H1 (cell line): ENCODE data around the gene TFCP2. TPM values are rescaled to one million over a fixed set of nuclear protein-coding genes. Genes with fewer than 3 reads are reported as not detected.

ENCODE experiments used
- CTCF ChIA-PET: fragments of 300-600 bp; sonication (Branson Sonifier 250); formaldehyde crosslinking; loops from one replicate; lab custom pipeline; 2021; ENCODE audit not compliant: partially characterized antibody; lab: Charles Lee
- POLR2A ChIA-PET: fragments of 300-600 bp; sonication (Branson Sonifier 250); formaldehyde crosslinking; loops from one replicate; lab custom pipeline; 2021; ENCODE audit warnings: inconsistent platforms; ENCODE audit not compliant: partially characterized antibody; lab: Charles Lee
- DNase-seq, 2 experiments: peaks; one replicate each; pipeline versions ENCODE4 v3.0.0 to v3.0.0-alpha.2; 2010 to 2022; ENCODE audit warnings: low spot score in 2 of 2, low read depth in 1 of 2, mixed read lengths in 1 of 2
- FAIRE-seq: peaks from 2 replicates; lab custom pipeline; 2011; peaks lifted over from hg19 to GRCh38; lab: Jason Lieb, UNC
- H2AFZ ChIP-seq: 2 replicates; pipeline ENCODE4 v1.8.1; 2012; ENCODE audit warnings: low read length, inconsistent platforms
- H2AK5ac ChIP-seq: 2 replicates; pipeline ENCODE4 v1.6.1; 2013; ENCODE audit warnings: low read depth, low read length
- H2BK120ac ChIP-seq: replicated peaks from 2 replicates; pipeline ENCODE3; 2013; ENCODE audit warnings: low read depth, low read length, inconsistent platforms
- H2BK12ac ChIP-seq: 2 replicates; pipeline ENCODE4 v1.6.1; 2013; ENCODE audit warnings: low read depth, low read length
- H2BK15ac ChIP-seq: 2 replicates; pipeline ENCODE4 v1.6.1; 2013; ENCODE audit warnings: low read length
- H2BK20ac ChIP-seq: 2 replicates; pipeline ENCODE4 v1.6.1; 2013; ENCODE audit warnings: low read length
- H2BK5ac ChIP-seq: 2 replicates; pipeline ENCODE4 v1.6.1; 2013; ENCODE audit warnings: low read depth, low read length
- H3K14ac ChIP-seq: 2 replicates; pipeline ENCODE4 v1.6.1; 2013; ENCODE audit warnings: inconsistent platforms; ENCODE audit not compliant: insufficient read length
- H3K18ac ChIP-seq: 2 replicates; pipeline ENCODE4 v1.6.1; 2013; ENCODE audit warnings: low read length; ENCODE audit errors: extremely low read depth
- H3K23ac ChIP-seq: 2 replicates; pipeline ENCODE4 v1.6.1; 2013; ENCODE audit warnings: inconsistent platforms; ENCODE audit not compliant: insufficient read length
- H3K23me2 ChIP-seq: 2 replicates; pipeline ENCODE4 v1.6.1; 2013; ENCODE audit warnings: low read depth, low read length
- H3K27ac ChIP-seq: 2 replicates; pipeline ENCODE4 v1.6.1; 2011; ENCODE audit warnings: low read depth, low read length, inconsistent platforms
- H3K27me3 ChIP-seq, 4 experiments: replicated peaks in 1 of 4; 1 replicate in 1 of 4; 2 replicates in 3 of 4; pipeline versions ENCODE4 v1.6.1 to v1.8.1; 2011 to 2013; ENCODE audit warnings: low read length in 3 of 4, mild to moderate bottlenecking in 3 of 4, inconsistent platforms in 2 of 4, mixed read lengths in 2 of 4, moderate library complexity in 1 of 4; ENCODE audit not compliant: control insufficient read depth in 3 of 4, insufficient read depth in 3 of 4; ENCODE audit errors: extremely low read depth in 1 of 4
- H3K36me3 ChIP-seq, 4 experiments: 2 replicates each; pipeline versions ENCODE4 v1.6.1 to v1.8.1; 2011 to 2013; ENCODE audit warnings: mild to moderate bottlenecking in 4 of 4, low read length in 3 of 4, moderate library complexity in 2 of 4, control low read depth in 1 of 4, inconsistent platforms in 1 of 4; ENCODE audit not compliant: insufficient read depth in 4 of 4, control insufficient read depth in 2 of 4
- H3K4ac ChIP-seq: replicated peaks from 2 replicates; pipeline ENCODE3; 2013; ENCODE audit warnings: low read length, low read depth, mixed read lengths, inconsistent platforms; ENCODE audit not compliant: insufficient read length
- H3K4me1 ChIP-seq, 4 experiments: replicated peaks in 1 of 4; 1 replicate in 1 of 4; 2 replicates in 3 of 4; pipeline versions ENCODE4 v1.6.1 to v1.8.1; 2011 to 2013; ENCODE audit warnings: low read length in 3 of 4, inconsistent platforms in 2 of 4, mixed read lengths in 1 of 4; ENCODE audit not compliant: insufficient read depth in 4 of 4, control insufficient read depth in 3 of 4
- H3K4me2 ChIP-seq, 2 experiments: 2 replicates each; pipeline versions ENCODE4 v1.6.1 to v1.8.1; 2011 to 2013; ENCODE audit warnings: low read depth in 2 of 2, low read length in 2 of 2, control low read depth in 1 of 2, inconsistent platforms in 1 of 2, mild to moderate bottlenecking in 1 of 2; ENCODE audit not compliant: insufficient read depth in 1 of 2
- H3K4me3 ChIP-seq, 4 experiments: fragments of 200-600, 300-600 bp in 1 of 4; sonication (generic), shearing (Covaris generic), sonication (Bioruptor Twin) in 1 of 4; 2 replicates each; pipeline versions ENCODE4 v1.5.1 to v1.8.1; 2011 to 2016; ENCODE audit warnings: low read length in 4 of 4, low read depth in 3 of 4, control low read depth in 2 of 4, inconsistent platforms in 2 of 4, mild to moderate bottlenecking in 2 of 4, mixed read lengths in 1 of 4, moderate library complexity in 1 of 4; ENCODE audit not compliant: insufficient read depth in 2 of 4; ENCODE audit errors: extremely low read depth in 1 of 4
- H3K56ac ChIP-seq: replicated peaks from 2 replicates; pipeline ENCODE3; 2013; ENCODE audit warnings: low read depth, mild to moderate bottlenecking, mixed read lengths, low read length, inconsistent platforms; ENCODE audit not compliant: insufficient read length
- H3K79me1 ChIP-seq: 2 replicates; pipeline ENCODE4 v1.6.1; 2013; ENCODE audit warnings: low read depth, low read length, control low read depth
- H3K79me2 ChIP-seq, 2 experiments: 2 replicates each; pipeline versions ENCODE4 v1.6.1 to v1.8.1; 2012 to 2013; ENCODE audit warnings: low read length in 2 of 2, mild to moderate bottlenecking in 2 of 2, inconsistent platforms in 1 of 2; ENCODE audit not compliant: insufficient read depth in 2 of 2, control insufficient read depth in 1 of 2
- H3K9ac ChIP-seq, 4 experiments: replicated peaks in 1 of 4; 1 replicate in 1 of 4; 2 replicates in 3 of 4; pipeline versions ENCODE4 v1.6.1 to v1.8.1; 2011 to 2013; ENCODE audit warnings: low read depth in 3 of 4, low read length in 3 of 4, control low read depth in 2 of 4, mild to moderate bottlenecking in 2 of 4, moderate library complexity in 2 of 4, inconsistent platforms in 1 of 4; ENCODE audit errors: extremely low read depth in 1 of 4
- H3K9me3 ChIP-seq, 2 experiments: 2 replicates each; pipeline versions ENCODE4 v1.6.1 to v1.8.1; 2012 to 2013; ENCODE audit warnings: mild to moderate bottlenecking in 2 of 2, moderate library complexity in 2 of 2, control low read depth in 1 of 2, inconsistent platforms in 1 of 2, low read depth in 1 of 2, low read length in 1 of 2, mixed read lengths in 1 of 2; ENCODE audit not compliant: insufficient read depth in 2 of 2
- H4K20me1 ChIP-seq, 2 experiments: replicated peaks in 1 of 2; 2 replicates each; pipeline versions ENCODE3 to v1.8.1; 2011 to 2013; ENCODE audit warnings: inconsistent platforms in 2 of 2, low read length in 2 of 2, mild to moderate bottlenecking in 1 of 2; ENCODE audit not compliant: insufficient read depth in 2 of 2, control insufficient read depth in 1 of 2
- H4K5ac ChIP-seq: 2 replicates; pipeline ENCODE4 v1.6.1; 2013; ENCODE audit warnings: low read length, low read depth, mixed read lengths, inconsistent platforms; ENCODE audit not compliant: insufficient read length
- H4K8ac ChIP-seq: 2 replicates; pipeline ENCODE4 v1.8.0; 2013; ENCODE audit warnings: mild to moderate bottlenecking, moderate library complexity, low read length, inconsistent platforms; ENCODE audit not compliant: insufficient read depth; ENCODE audit errors: extremely low read depth
- H4K91ac ChIP-seq: replicated peaks from 2 replicates; pipeline ENCODE3; 2013; ENCODE audit warnings: low read length, mixed read lengths, inconsistent platforms; ENCODE audit not compliant: insufficient read length
- CREB1 ChIP-seq: IDR thresholded peaks from 2 replicates; pipeline ENCODE4 v1.6.1; 2012; ENCODE audit warnings: inconsistent platforms
- EZH2 ChIP-seq: fragments of 200-600 bp; sonication (generic); IDR thresholded peaks from 2 replicates; pipeline ENCODE4 v1.7.1; 2012; ENCODE audit warnings: low read depth, mild to moderate bottlenecking, moderate library complexity, low read length, inconsistent platforms; ENCODE audit not compliant: severe bottlenecking
- GTF2F1 ChIP-seq: IDR thresholded peaks from 2 replicates; pipeline ENCODE4 v1.6.1; 2012; ENCODE audit warnings: low read depth, low read length, improper control_type of control experiment, borderline replicate concordance
- HDAC2 ChIP-seq, 2 experiments: fragments of 300-600 bp in 1 of 2; sonication (generic) in 1 of 2; IDR thresholded peaks; 2 replicates each; pipeline ENCODE4 v1.6.1; 2011 to 2012; ENCODE audit warnings: low read depth in 2 of 2, low read length in 2 of 2, mild to moderate bottlenecking in 2 of 2, moderate library complexity in 2 of 2, borderline replicate concordance in 1 of 2, inconsistent platforms in 1 of 2
- MAX ChIP-seq: IDR thresholded peaks from 2 replicates; pipeline ENCODE4 v1.6.1; 2012; ENCODE audit warnings: inconsistent platforms
- POLR2AphosphoS5 ChIP-seq: IDR thresholded peaks from 2 replicates; pipeline ENCODE4 v1.6.1; 2011; ENCODE audit warnings: low read depth, low read length
- RAD21 ChIP-seq, 2 experiments: IDR thresholded peaks in 1 of 2; conservative IDR thresholded peaks in 1 of 2; 2 replicates each; pipeline ENCODE4 v1.6.1; 2011; ENCODE audit warnings: low read depth in 2 of 2, low read length in 2 of 2, improper control_type of control experiment in 1 of 2, inconsistent platforms in 1 of 2, mild to moderate bottlenecking in 1 of 2, moderate library complexity in 1 of 2
- RBBP5 ChIP-seq: IDR thresholded peaks from 2 replicates; pipeline ENCODE4 v1.7.1; 2012; ENCODE audit warnings: low read depth, mild to moderate bottlenecking, inconsistent platforms, low read length, moderate library complexity, borderline replicate concordance
- TCF12 ChIP-seq: IDR thresholded peaks from 2 replicates; pipeline ENCODE4 v1.6.1; 2011; ENCODE audit warnings: low read depth, mild to moderate bottlenecking, low read length
- WGBS, 2 experiments: shearing (Covaris generic) in 1 of 2; methylation state at CpG; one replicate each; pipeline versions ENCODE4 v1.1.6 to v1.1.7; 2013 to 2015; ENCODE audit warnings: low lambda C conversion rate in 2 of 2, mixed read lengths in 2 of 2, inconsistent platforms in 1 of 2, low coverage in 1 of 2, missing lambda C conversion rate in 1 of 2; ENCODE audit not compliant: insufficient replicate concordance in 2 of 2, insufficient coverage in 1 of 2, insufficient read length in 1 of 2; ENCODE audit errors: extremely low coverage in 1 of 2, missing lambda C conversion rate in 1 of 2; 5-methylcytosine and 5-hydroxymethylcytosine counted together
- polyA plus RNA-seq, 7 experiments: library from polyadenylated mRNA; depleted of rRNA in 3 of 7; stranded (reverse) in 5 of 7; unstranded in 2 of 7; fragments of >200 nt in 5 of 7; fragments of 200-250 nt in 2 of 7; gene quantifications; 1 replicate in 5 of 7; 2 replicates in 1 of 7; 4 replicates in 1 of 7; pipeline versions ENCODE4 v1.2.1 to v1.2.3, GENCODE V29; 2011 to 2013; ENCODE audit warnings: missing spikeins in 2 of 7, mixed read lengths in 2 of 7
- total RNA-seq: library from RNA; stranded (reverse); fragmentation: NEBNext Ultra II Directional; extraction: Animal tissue kit (Norgen Biotek cat#: 25700); gene quantifications from 2 replicates; pipeline ENCODE4 v1.2.1, GENCODE V29; 2021

TFCP2 gene
- total and polyA plus RNA-seq, 2 of the 8 experiments (the other 6 are each of a cell fraction or from before 2014, with no cell fraction given), result 19.8 to 49.2 TPM

GRCh38 chr12:51047655-51048540, 125.0 kb downstream of the TFCP2 start, which contains the start of gene LETMD1:
Gene LETMD1 (plus strand): TSS chr12:51048327. CDS start chr12:51048357, 30 bp downstream.
- ChIA-PET CTCF (interaction anchor here (0.6 to 1.9 kb wide), 20 partner anchors 8 to 314 kb away, joined by 3 to 7 read pairs (median 3); no protein-coding TSS in a partner anchor), POLR2A (interaction anchor here (0.7 to 2.4 kb wide), 6 partner anchors 9 to 190 kb away, joined by 3 to 10 read pairs (median 3); partner anchors contain the start of genes CSRNP2, DAZAP2 and SLC11A2)
- Histone ChIP-seq H3K56ac (peak within 1 kb of the TSS; percentile 63), H3K36me3 (peaks cover 2 to 6% (median 5%) of the 10 kb centered on the region in 4 experiments; a peak in 4 of 8 replicates), H3K9me3 (no peaks in the 10 kb centered on the region), H4K8ac (peak within 1 kb of the TSS; percentile 26; the same call in 1 of the 2 replicates), H4K5ac (peak within 1 kb of the TSS; percentile 80), H2BK12ac (0 out of 2 replicates have a peak within 1 kb of the TSS, but pooled peaks have one; percentile 39), H3K23ac (no peak within 1 kb of the TSS), H3K23me2 (peaks cover 7% of the 10 kb centered on the region), H3K14ac (no peak within 1 kb of the TSS), H3K4me2 (peak within 1 kb of the TSS; percentile 81 to 96), H3K79me2 (peaks cover 0 to 15% of the 10 kb centered on the region in 2 experiments; a peak in 1 of 4 replicates), H3K9ac (peak within 1 kb of the TSS; percentile 48 to 73 (median 60)), H2BK20ac (no peak within 1 kb of the TSS), H3K27ac (peak within 1 kb of the TSS; percentile 51; the same call in 1 of the 2 replicates), H4K20me1 (peaks cover 0 to 3% of the 10 kb centered on the region in 2 experiments), H3K4me3 (peak within 1 kb of the TSS; percentile 53 to 81 (median 78)), H3K4ac (no peak within 1 kb of the TSS), H2BK15ac (peak within 1 kb of the TSS; percentile 46; the same call in 1 of the 2 replicates), H2AK5ac (no peak within 1 kb of the TSS), H3K4me1 (peaks cover 0 to 4% (median 1%) of the 10 kb centered on the region in 4 experiments; a peak in 3 of 7 replicates), H3K79me1 (peaks cover 2% of the 10 kb centered on the region; the same call in 1 of the 2 replicates), H2BK5ac (peak within 1 kb of the TSS; percentile 95), H2BK120ac (no peak within 1 kb of the TSS), H3K27me3 (no peaks in the 10 kb centered on the region), H4K91ac (peak within 1 kb of the TSS; percentile 59), H2AFZ (peak within 1 kb of the TSS; percentile 67), H3K18ac (peak within 1 kb of the TSS; percentile 95)
- FAIRE-seq, result no peak
- DNase-seq, result peak; percentile 82 to 96
- 6% methylated on average over 51 of the region's 51 CpGs; no CpG with 5 or more reads in 1 of the 2 experiments for WGBS, 2 experiments
- TF ChIP-seq MAX (peak; percentile 79), TCF12 (0 out of 2 replicates have a peak, but pooled peaks have one; percentile 54), CREB1 (peak; percentile 35; the same call in 1 of the 2 replicates), GTF2F1 (0 out of 2 replicates have a peak, but pooled peaks have one; percentile 29), RAD21 (IDR thresholded peaks at IDR 0.05 in 1 of 2, conservative IDR thresholded peaks at IDR 0.05 in 1 of 2; ENCODE audit: low read depth in 2 of 2, low read length in 2 of 2) (peak; percentile 73 to 82), EZH2 (no peak), RBBP5 (peak; percentile 75), HDAC2 (IDR thresholded peaks at IDR 0.05; ENCODE audit: borderline replicate concordance in 1 of 2, low read depth in 2 of 2, low read length in 2 of 2) (no peak), POLR2AphosphoS5 (peak; percentile 81)
